Endothelial cell of umbilical vein (primary cell): ENCODE results near the gene ANXA4. TPM values are rescaled to one million over a fixed set of nuclear protein-coding genes. Genes with fewer than 3 reads are reported as not detected.
A peak's percentile ranks its signal among the peaks of the same experiment; 100 is the strongest.

ENCODE experiments used
- BruUV-seq: library from RNA; stranded (reverse); fragments of 400-500 nt; replicated peaks from 2 replicates; lab custom pipeline; 2021; lab: Mats Ljungman, UMichigan
- CTCF ChIA-PET: fragments of 300-600, 350-600 bp; sonication (Branson Sonifier 250); formaldehyde crosslinking; loops from one replicate; lab custom pipeline; 2021; ENCODE audit warnings: antibody characterized with exemption, inconsistent platforms; lab: Charles Lee
- POLR2A ChIA-PET: fragments of 300-600, 350-600 bp; sonication (Branson Sonifier 250); formaldehyde crosslinking; loops from one replicate; lab custom pipeline; 2021; ENCODE audit warnings: antibody characterized with exemption, inconsistent platforms; lab: Charles Lee
- DNase-seq: peaks from one replicate; pipeline ENCODE4 v3.0.0-alpha.2; 2011; ENCODE audit warnings: low read depth, low spot score
- FAIRE-seq: peaks from 2 replicates; lab custom pipeline; 2011; peaks lifted over from hg19 to GRCh38; lab: Jason Lieb, UNC
- H2AFZ ChIP-seq: 2 replicates; pipeline ENCODE4 v1.6.0; 2012; ENCODE audit warnings: low read depth, low read length, control low read depth, inconsistent platforms
- H3K27ac ChIP-seq: 2 replicates; pipeline ENCODE4 v1.5.1; 2011; ENCODE audit warnings: low read depth, mild to moderate bottlenecking, control low read depth, low read length, moderate library complexity; ENCODE audit not compliant: insufficient read depth
- H3K27me3 ChIP-seq, 2 experiments: 2 replicates each; pipeline versions ENCODE4 v1.6.0 to v1.6.1; 2011; ENCODE audit warnings: low read length in 2 of 2, mixed read lengths in 1 of 2; ENCODE audit not compliant: control insufficient read depth in 2 of 2, insufficient read depth in 2 of 2
- H3K36me3 ChIP-seq, 2 experiments: 2 replicates in 1 of 2; 3 replicates in 1 of 2; pipeline ENCODE4 v1.5.1; 2011; ENCODE audit warnings: low read length in 2 of 2, mild to moderate bottlenecking in 1 of 2, moderate library complexity in 1 of 2; ENCODE audit not compliant: control insufficient read depth in 2 of 2, insufficient read depth in 2 of 2; ENCODE audit errors: extremely low read depth in 1 of 2
- H3K4me1 ChIP-seq: 3 replicates; pipeline ENCODE4 v1.5.1; 2011; ENCODE audit warnings: mild to moderate bottlenecking, low read length; ENCODE audit not compliant: control insufficient read depth, insufficient read depth; ENCODE audit errors: extremely low read depth
- H3K4me2 ChIP-seq: 2 replicates; pipeline ENCODE4 v1.6.1; 2011; ENCODE audit warnings: low read length, control low read depth, mixed read lengths; ENCODE audit not compliant: insufficient read depth
- H3K4me3 ChIP-seq, 3 experiments: fragments of 200-600 bp in 1 of 3; sonication (generic), shearing (Covaris generic) in 1 of 3; replicated peaks in 1 of 3; 2 replicates each; pipeline ENCODE4 v1.5.1; 2011 to 2016; ENCODE audit warnings: control low read depth in 3 of 3, low read length in 3 of 3, mild to moderate bottlenecking in 2 of 3, inconsistent platforms in 1 of 3, low read depth in 1 of 3, moderate library complexity in 1 of 3; ENCODE audit not compliant: insufficient read depth in 1 of 3
- H3K79me2 ChIP-seq: 2 replicates; pipeline ENCODE4 v1.6.0; 2012; ENCODE audit warnings: low read length, inconsistent platforms; ENCODE audit not compliant: control insufficient read depth, insufficient read depth
- H3K9ac ChIP-seq: replicated peaks from 2 replicates; pipeline ENCODE3; 2011; ENCODE audit warnings: low read length, control low read depth; ENCODE audit not compliant: insufficient read depth; ENCODE audit errors: extremely low read depth
- H3K9me1 ChIP-seq: replicated peaks from 3 replicates; pipeline ENCODE4 v1.6.0; 2011; ENCODE audit warnings: mild to moderate bottlenecking, low read length; ENCODE audit not compliant: control insufficient read depth, insufficient read depth; ENCODE audit errors: extremely low read depth
- H3K9me3 ChIP-seq: replicated peaks from 2 replicates; pipeline ENCODE4 v1.5.1; 2012; ENCODE audit warnings: low read length, inconsistent platforms; ENCODE audit not compliant: control insufficient read depth, insufficient read depth
- H4K20me1 ChIP-seq: replicated peaks from 2 replicates; pipeline ENCODE3; 2011; ENCODE audit warnings: mild to moderate bottlenecking, low read length; ENCODE audit not compliant: control insufficient read depth, insufficient read depth; ENCODE audit errors: extremely low read depth
- EZH2 ChIP-seq: IDR thresholded peaks from 2 replicates; pipeline ENCODE4 v1.6.1; 2012; ENCODE audit warnings: borderline replicate concordance, low read depth, mild to moderate bottlenecking, moderate library complexity, low read length, inconsistent platforms; ENCODE audit not compliant: severe bottlenecking
- FOS ChIP-seq: IDR thresholded peaks from 2 replicates; pipeline ENCODE4 v1.6.1; 2011; ENCODE audit warnings: mild to moderate bottlenecking, low read length, moderate library complexity, borderline replicate concordance; ENCODE audit not compliant: insufficient read depth
- GATA2 ChIP-seq: IDR thresholded peaks from 2 replicates; pipeline ENCODE4 v1.7.0; 2011; ENCODE audit warnings: low read depth, mild to moderate bottlenecking, moderate library complexity, mixed read lengths, low read length; ENCODE audit not compliant: insufficient read length, insufficient read depth
- JUN ChIP-seq: IDR thresholded peaks from 2 replicates; pipeline ENCODE4 v1.6.1; 2011; ENCODE audit warnings: borderline replicate concordance, low read depth; ENCODE audit not compliant: insufficient read length, insufficient read depth
- MYC ChIP-seq: IDR thresholded peaks from one replicate; pipeline ENCODE4 v1.6.1; 2011; ENCODE audit warnings: mild to moderate bottlenecking, low read depth, low read length
- POLR2A ChIP-seq: IDR thresholded peaks from 2 replicates; pipeline ENCODE4 v1.6.1; 2012; ENCODE audit warnings: low read depth, mild to moderate bottlenecking, control low read depth, low read length
- POLR2AphosphoS5 ChIP-seq: IDR thresholded peaks from 2 replicates; pipeline ENCODE4 v1.6.1; 2012; ENCODE audit warnings: low read depth, mild to moderate bottlenecking, control low read depth, low read length, moderate library complexity; ENCODE audit not compliant: insufficient read depth
- dilution Hi-C: fragments of 300-500 bp; cut with MboI; formaldehyde crosslinking; loops from one replicate; pipeline ENCODE4 v1.15.0; 2019; ENCODE audit warnings: low sequenced_read_pairs; ENCODE audit not compliant: extremely low pct_ligation_motif_present
- intact Hi-C: fragments of 100-400 bp; cut with micrococcal nuclease; formaldehyde crosslinking; loops from one replicate; pipeline ENCODE4 v1.10.0; 2022
- polyA plus RNA-seq, 4 experiments: library from polyadenylated mRNA; depleted of rRNA in 3 of 4; stranded (reverse) in 3 of 4; unstranded in 1 of 4; fragments of >200 nt; gene quantifications; 2 replicates each; pipeline versions ENCODE4 v1.2.1 to v1.2.3, GENCODE V29; 2011 to 2012; ENCODE audit warnings: missing spikeins in 1 of 4
- total RNA-seq: library from RNA; stranded (reverse); gene quantifications from 2 replicates; pipeline ENCODE4 v1.2.3, GENCODE V29; 2021
- TF ChIP-seq, protein P1 (sequence below): IDR thresholded peaks from 2 replicates; pipeline ENCODE4 v1.6.1; 2011; ENCODE audit not compliant: insufficient read depth, insufficient read length
- TF ChIP-seq, protein P2 (sequence below), 2 donors: IDR thresholded peaks; 1 replicate in 1 of 2; 2 replicates in 1 of 2; pipeline ENCODE4 v1.5.1; 2011; ENCODE audit warnings: low read length in 2 of 2, mild to moderate bottlenecking in 2 of 2, moderate library complexity in 2 of 2, control low read depth in 1 of 2, inconsistent platforms in 1 of 2, low read depth in 1 of 2; ENCODE audit not compliant: insufficient read depth in 1 of 2; ENCODE audit errors: extremely low read depth in 1 of 2

The ANXA4 gene
- total and polyA plus RNA-seq, 2 donors (not counting 3 experiments of a cell fraction or from before 2014, with no cell fraction given) = 29.4 to 79.6 TPM

DNA sequence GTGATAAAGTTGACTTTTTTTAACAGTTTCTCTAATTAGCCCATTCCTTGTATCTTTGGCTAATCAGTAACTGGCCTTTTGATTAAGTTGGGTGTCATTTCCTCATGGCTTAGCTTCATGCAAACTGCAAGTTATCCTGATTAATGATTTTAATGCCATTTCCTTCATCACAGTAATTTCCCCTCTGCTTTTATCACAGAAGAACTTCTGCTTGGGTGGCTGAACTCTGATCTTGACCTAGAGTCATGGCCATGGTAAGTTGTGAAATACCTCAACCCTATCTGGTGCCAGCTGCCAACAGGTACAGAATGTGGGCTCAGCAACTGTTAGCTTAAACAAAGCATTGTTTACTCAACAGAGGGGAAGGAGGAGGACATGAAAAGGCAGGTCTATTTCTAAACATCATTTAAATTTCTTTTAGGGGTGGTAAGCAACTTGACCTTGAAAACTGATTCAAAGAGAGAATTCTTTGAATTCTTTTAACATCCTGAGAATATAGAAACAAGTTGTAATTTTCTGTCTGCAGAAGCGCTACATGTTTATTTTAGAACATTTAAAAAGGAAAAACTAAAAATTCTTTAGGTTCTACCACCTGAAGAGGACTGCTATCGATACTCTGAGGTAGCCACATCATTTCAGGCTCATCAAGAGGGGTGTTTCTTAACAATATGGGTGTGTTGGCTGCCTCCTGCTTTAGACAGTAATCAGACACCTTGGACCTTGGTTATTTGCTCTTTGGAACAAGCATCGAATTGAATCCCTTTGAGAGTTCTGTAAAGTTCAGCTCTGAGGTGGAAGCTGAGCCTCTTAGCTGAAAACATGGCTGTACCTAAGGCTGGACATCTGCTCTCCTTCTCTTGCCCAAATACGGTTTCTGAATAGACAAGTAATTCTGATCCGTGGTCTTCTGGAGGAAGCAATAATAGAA lies 39.7 kb downstream of the ANXA4 start:
- CTCF ChIA-PET = interaction anchor here (1.2 to 2.4 kb wide), 5 partner anchors 8 to 57 kb away, joined by 3 to 13 read pairs (median 5); no protein-coding TSS in a partner anchor
- DNase-seq (peak; percentile 74), FAIRE-seq (no peak)
- Histone ChIP-seq H3K4me1 (peaks cover 9% of the 10 kb centered on the region), H3K27me3 (no peaks in the 10 kb centered on the region), H3K79me2 (no peaks in the 10 kb centered on the region), H2AFZ (no peak overlapping the region), H3K4me2 (no peak overlapping the region), H3K9me3 (no peaks in the 10 kb centered on the region), H3K36me3 (no peaks in the 10 kb centered on the region), H3K4me3 (no peak overlapping the region), H3K9ac (no peak overlapping the region), H3K9me1 (no peaks in the 10 kb centered on the region), H3K27ac (no peak overlapping the region), H4K20me1 (no peaks in the 10 kb centered on the region)
- dilution Hi-C loops (no loop called here), intact Hi-C loops (no loop called here)
- BruUV-seq = no TSS peak
- TF ChIP-seq MYC (no peak), POLR2A (peak; percentile 19), GATA2 (peak; percentile 73), FOS (no peak)
- POLR2A ChIA-PET = no interaction called here

DNA sequence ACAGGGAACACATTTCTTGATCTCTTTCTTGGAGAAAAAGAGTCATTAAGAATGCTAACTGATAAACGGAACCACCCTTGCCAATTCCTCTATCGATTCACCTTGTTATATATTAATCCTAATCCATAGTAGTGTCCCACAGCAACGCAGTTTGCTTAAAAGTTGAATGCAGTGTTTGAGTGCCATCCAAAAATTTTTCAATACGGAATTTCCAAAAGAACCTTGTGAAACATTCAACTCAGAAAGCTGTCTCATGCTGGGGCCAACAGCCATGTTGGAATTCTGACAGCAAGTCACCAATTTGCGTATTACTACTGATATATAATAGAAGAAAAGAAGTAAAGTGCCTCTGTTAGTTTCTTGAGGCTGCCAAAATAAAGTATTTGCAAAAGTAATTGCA lies 42.3 kb downstream of the ANXA4 start:
- no peak overlapping the region for H3K4me3 ChIP-seq
- no peak for FAIRE-seq
- H4K20me1 ChIP-seq = no peaks in the 10 kb centered on the region
- peaks cover 6% of the 10 kb centered on the region for H3K4me1 ChIP-seq
- TF ChIP-seq MYC (no peak), POLR2A (no peak), EZH2 (no peak), GATA2 (no peak), JUN (no peak), FOS (no peak), POLR2AphosphoS5 (no peak)
- TF ChIP-seq, protein P1, sequence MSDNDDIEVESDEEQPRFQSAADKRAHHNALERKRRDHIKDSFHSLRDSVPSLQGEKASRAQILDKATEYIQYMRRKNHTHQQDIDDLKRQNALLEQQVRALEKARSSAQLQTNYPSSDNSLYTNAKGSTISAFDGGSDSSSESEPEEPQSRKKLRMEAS = no peak
- TF ChIP-seq, protein P2, sequence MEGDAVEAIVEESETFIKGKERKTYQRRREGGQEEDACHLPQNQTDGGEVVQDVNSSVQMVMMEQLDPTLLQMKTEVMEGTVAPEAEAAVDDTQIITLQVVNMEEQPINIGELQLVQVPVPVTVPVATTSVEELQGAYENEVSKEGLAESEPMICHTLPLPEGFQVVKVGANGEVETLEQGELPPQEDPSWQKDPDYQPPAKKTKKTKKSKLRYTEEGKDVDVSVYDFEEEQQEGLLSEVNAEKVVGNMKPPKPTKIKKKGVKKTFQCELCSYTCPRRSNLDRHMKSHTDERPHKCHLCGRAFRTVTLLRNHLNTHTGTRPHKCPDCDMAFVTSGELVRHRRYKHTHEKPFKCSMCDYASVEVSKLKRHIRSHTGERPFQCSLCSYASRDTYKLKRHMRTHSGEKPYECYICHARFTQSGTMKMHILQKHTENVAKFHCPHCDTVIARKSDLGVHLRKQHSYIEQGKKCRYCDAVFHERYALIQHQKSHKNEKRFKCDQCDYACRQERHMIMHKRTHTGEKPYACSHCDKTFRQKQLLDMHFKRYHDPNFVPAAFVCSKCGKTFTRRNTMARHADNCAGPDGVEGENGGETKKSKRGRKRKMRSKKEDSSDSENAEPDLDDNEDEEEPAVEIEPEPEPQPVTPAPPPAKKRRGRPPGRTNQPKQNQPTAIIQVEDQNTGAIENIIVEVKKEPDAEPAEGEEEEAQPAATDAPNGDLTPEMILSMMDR (IDR thresholded peaks at IDR 0.05; ENCODE audit: extremely low read depth in 1 of 2, insufficient read depth in 1 of 2, low read depth in 1 of 2, low read length in 2 of 2) = no peak
- H3K79me2 ChIP-seq = no peaks in the 10 kb centered on the region
- H3K9ac ChIP-seq = no peak overlapping the region
- no peak overlapping the region for H3K4me2 ChIP-seq
- no peak overlapping the region for H2AFZ ChIP-seq
- no peak for DNase-seq
- intact Hi-C loops = no loop called here
- peaks cover 0 to 3% of the 10 kb centered on the region in 2 experiments for H3K36me3 ChIP-seq
- CTCF ChIA-PET = interaction anchor here (2.1 kb wide), 1 partner anchor 32 kb away, joined by 10 read pairs; no protein-coding TSS in a partner anchor
- H3K9me1 ChIP-seq = no peaks in the 10 kb centered on the region
- no TSS peak for BruUV-seq
- no peaks in the 10 kb centered on the region for H3K27me3 ChIP-seq
- dilution Hi-C loops = no loop called here
- no peaks in the 10 kb centered on the region for H3K9me3 ChIP-seq
- no peak overlapping the region for H3K27ac ChIP-seq
- POLR2A ChIA-PET = no interaction called here
